Glomerular visceral epithelial cell (primary cell): ENCODE data around the gene IL6R.

Experiments used
- DNase-seq: peaks from one replicate; pipeline ENCODE4 v3.0.0-alpha.2; 2016; ENCODE audit errors: extremely low spot score

IL6R gene

GRCh38 chr1:154425172-154425571, 20.0 kb downstream of the IL6R start:
- no peak for DNase-seq

- no peak for DNase-seq
Observed at GRCh38 chr1:154427173-154428139, 22.3 kb downstream of the IL6R start.

GRCh38 chr1:154429118-154429517, 24.0 kb downstream of the IL6R start:
- no peak for DNase-seq

GRCh38 chr1:154429841-154430611, 24.9 kb downstream of the IL6R start:
- no peak for DNase-seq

- no peak for DNase-seq
Observed at GRCh38 chr1:154430903-154431302, 25.8 kb downstream of the IL6R start.

GRCh38 chr1:154431586-154432373, 26.6 kb downstream of the IL6R start:
- DNase-seq, result peak; percentile 99

- no peak for DNase-seq
Observed at GRCh38 chr1:154433161-154433764, 28.1 kb downstream of the IL6R start.

- DNase-seq, result no peak
Observed at GRCh38 chr1:154434346-154435085, 29.4 kb downstream of the IL6R start.

GRCh38 chr1:154435599-154436200, 30.6 kb downstream of the IL6R start:
- DNase-seq, result no peak

GRCh38 chr1:154436433-154436832, 31.3 kb downstream of the IL6R start:
- DNase-seq, result no peak

- no peak for DNase-seq
Observed at GRCh38 chr1:154440036-154440804, 35.1 kb downstream of the IL6R start.

- no peak for DNase-seq
Observed at GRCh38 chr1:154441241-154441888, 36.2 kb downstream of the IL6R start.

- peak; percentile 85 for DNase-seq
Observed at GRCh38 chr1:154442006-154442740, 37.0 kb downstream of the IL6R start.

- DNase-seq, result no peak
Observed at GRCh38 chr1:154443274-154444013, 38.3 kb downstream of the IL6R start.

GRCh38 chr1:154445040-154445472, 39.9 kb downstream of the IL6R start:
- DNase-seq, result peak; percentile 88

- DNase-seq, result peak; percentile 77
Observed at GRCh38 chr1:154446292-154446691, 41.1 kb downstream of the IL6R start.

- no peak for DNase-seq
Observed at GRCh38 chr1:154446789-154447188, 41.6 kb downstream of the IL6R start.
